OCI-LY1 (cell line): ENCODE data around the gene DHRS11.

Experiments
- H2AFZ ChIP-seq: fragments of 200-600 bp; sonication (generic), shearing (Covaris generic); 2 replicates; pipeline ENCODE4 v1.6.0; 2014; ENCODE audit warnings: antibody characterized with exemption, mild to moderate bottlenecking, low read length
- H3F3A ChIP-seq: fragments of 200-600 bp; sonication (generic), shearing (Covaris generic); 2 replicates; pipeline ENCODE4 v1.6.0; 2014; ENCODE audit warnings: mild to moderate bottlenecking, antibody characterized with exemption, low read length, moderate library complexity; ENCODE audit not compliant: insufficient read depth
- H3K27ac ChIP-seq: fragments of 200-600 bp; sonication (generic); 2 replicates; pipeline ENCODE4 v1.5.1; 2014; ENCODE audit warnings: low read length, mixed run types, mild to moderate bottlenecking, low read depth; ENCODE audit not compliant: poor library complexity, severe bottlenecking
- H3K27me3 ChIP-seq: fragments of 200-600 bp; sonication (generic); 2 replicates; pipeline ENCODE4 v1.6.0; 2014; ENCODE audit warnings: antibody characterized with exemption, mild to moderate bottlenecking, low read length, moderate library complexity; ENCODE audit not compliant: insufficient read depth
- H3K36me3 ChIP-seq: fragments of 200-600 bp; sonication (generic); 2 replicates; pipeline ENCODE4 v1.6.1; 2014; ENCODE audit warnings: mild to moderate bottlenecking, antibody characterized with exemption, low read length, moderate library complexity, mixed read lengths; ENCODE audit not compliant: insufficient read depth
- H3K4me1 ChIP-seq: fragments of 200-600 bp; sonication (generic); 2 replicates; pipeline ENCODE4 v1.5.1; 2014; ENCODE audit warnings: mild to moderate bottlenecking, low read length, moderate library complexity; ENCODE audit not compliant: insufficient read depth, severe bottlenecking
- H3K4me2 ChIP-seq: fragments of 200-600 bp; sonication (generic), shearing (Covaris generic); 2 replicates; pipeline ENCODE4 v1.6.1; 2014; ENCODE audit warnings: low read length
- H3K4me3 ChIP-seq: fragments of 200-600 bp; sonication (generic); 2 replicates; pipeline ENCODE4 v1.5.1; 2014; ENCODE audit warnings: low read length, low read depth, mild to moderate bottlenecking, mixed read lengths; ENCODE audit not compliant: poor library complexity, severe bottlenecking
- H3K79me2 ChIP-seq: fragments of 200-600 bp; shearing (Covaris generic); 2 replicates; pipeline ENCODE4 v1.6.1; 2016; ENCODE audit warnings: mixed run types, low read length, mixed read lengths; ENCODE audit not compliant: insufficient read depth
- H3K9ac ChIP-seq: fragments of 200-600 bp; sonication (generic), shearing (Covaris generic); 2 replicates; pipeline ENCODE4 v1.6.1; 2014; ENCODE audit warnings: mild to moderate bottlenecking, low read length, mixed read lengths
- H3K9me2 ChIP-seq: fragments of 200-600 bp; sonication (generic), shearing (Covaris generic); 2 replicates; pipeline ENCODE4 v1.6.1; 2014; ENCODE audit warnings: low read depth, mild to moderate bottlenecking, low read length, mixed read lengths
- H3K9me3 ChIP-seq: fragments of 200-600 bp; shearing (Covaris generic); 2 replicates; pipeline ENCODE4 v1.6.1; 2014; ENCODE audit warnings: low read length, mixed read lengths
- H4K20me1 ChIP-seq: fragments of 200-600 bp; sonication (generic), shearing (Covaris generic); 2 replicates; pipeline ENCODE4 v1.6.0; 2016; ENCODE audit warnings: mild to moderate bottlenecking, low read length; ENCODE audit not compliant: insufficient read depth
- CTCF ChIP-seq: fragments of 200-600 bp; sonication (generic), shearing (Covaris generic); IDR thresholded peaks from 2 replicates; pipeline ENCODE4 v1.5.1; 2017; ENCODE audit warnings: mild to moderate bottlenecking, antibody characterized with exemption, low read length, moderate library complexity, mixed read lengths
- EZH2 ChIP-seq: fragments of 200-600 bp; sonication (generic), shearing (Covaris generic); IDR thresholded peaks from 2 replicates; pipeline ENCODE4 v1.8.0; 2017; ENCODE audit warnings: borderline replicate concordance, mixed run types, mild to moderate bottlenecking, antibody characterized with exemption, low read length, moderate library complexity, mixed read lengths

The DHRS11 gene

GRCh38 chr17:36613155-36613554, 21.5 kb downstream of the DHRS11 start:
- Histone ChIP-seq H3K9me3 (no peaks in the 10 kb centered on the region), H3K4me1 (peaks cover 11% of the 10 kb centered on the region), H3K27me3 (no peaks in the 10 kb centered on the region), H3K27ac (no peak overlapping the region), H3K9ac (no peak overlapping the region), H2AFZ (no peak overlapping the region), H3F3A (no peaks in the 10 kb centered on the region), H3K9me2 (no peaks in the 10 kb centered on the region), H4K20me1 (no peaks in the 10 kb centered on the region), H3K79me2 (no peaks in the 10 kb centered on the region), H3K36me3 (peaks cover 5% of the 10 kb centered on the region), H3K4me2 (no peak overlapping the region), H3K4me3 (no peak overlapping the region)
- TF ChIP-seq CTCF (no peak), EZH2 (no peak)

- no peak overlapping the region for H3K4me3 ChIP-seq
- H2AFZ ChIP-seq, result no peak overlapping the region
- H3K4me1 ChIP-seq, result peaks cover 5% of the 10 kb centered on the region
- no peaks in the 10 kb centered on the region for H3K27me3 ChIP-seq
- no peak overlapping the region for H3K27ac ChIP-seq
- no peaks in the 10 kb centered on the region for H3K9me2 ChIP-seq
- no peaks in the 10 kb centered on the region for H3K9me3 ChIP-seq
- H3K4me2 ChIP-seq, result no peak overlapping the region
- no peaks in the 10 kb centered on the region for H3K79me2 ChIP-seq
- H4K20me1 ChIP-seq, result no peaks in the 10 kb centered on the region
- no peak for TF ChIP-seq CTCF
- TF ChIP-seq EZH2, result no peak
- peaks cover 5% of the 10 kb centered on the region; the same call in 1 of the 2 replicates for H3K36me3 ChIP-seq
- H3F3A ChIP-seq, result no peaks in the 10 kb centered on the region
- no peak overlapping the region for H3K9ac ChIP-seq
Observed at GRCh38 chr17:36614081-36614480, 22.4 kb downstream of the DHRS11 start.

GRCh38 chr17:36614933-36615332, 23.3 kb downstream of the DHRS11 start:
- no peaks in the 10 kb centered on the region for H3K9me3 ChIP-seq
- H3K9me2 ChIP-seq, result no peaks in the 10 kb centered on the region
- no peak overlapping the region for H3K27ac ChIP-seq
- no peak overlapping the region for H3K9ac ChIP-seq
- H3K36me3 ChIP-seq, result peaks cover 5% of the 10 kb centered on the region; the same call in 1 of the 2 replicates
- no peaks in the 10 kb centered on the region for H3F3A ChIP-seq
- no peaks in the 10 kb centered on the region for H3K79me2 ChIP-seq
- H3K4me1 ChIP-seq, result peaks cover 3% of the 10 kb centered on the region
- H2AFZ ChIP-seq, result no peak overlapping the region
- H4K20me1 ChIP-seq, result no peaks in the 10 kb centered on the region
- no peak overlapping the region for H3K4me2 ChIP-seq
- TF ChIP-seq CTCF, result no peak
- TF ChIP-seq EZH2, result no peak
- H3K27me3 ChIP-seq, result no peaks in the 10 kb centered on the region
- no peak overlapping the region for H3K4me3 ChIP-seq
